PC-3 (cell line): Measurements from ENCODE around the gene MTRFR.

Source experiments
- CTCF ChIP-seq: fragments of 300-600 bp; sonication (generic); conservative IDR thresholded peaks from 2 replicates; pipeline ENCODE4 v1.5.1; 2017; ENCODE audit warnings: antibody characterized with exemption, low read depth, mild to moderate bottlenecking, low read length
- EZH2 ChIP-seq: fragments of 300-600 bp; sonication (generic); IDR thresholded peaks from one replicate; pipeline ENCODE4 v1.6.1; 2017; ENCODE audit warnings: antibody characterized with exemption, mild to moderate bottlenecking, low read length; ENCODE audit not compliant: unreplicated experiment

- TF ChIP-seq CTCF = no peak
- TF ChIP-seq EZH2 = no peak
Measured at GRCh38 chr12:123227581-123228258, 5.5 kb upstream of the MTRFR start.
